Activated CD4-positive, alpha-beta T cell treated with anti-CD3 and anti-CD28 coated beads, Interleukin-2, Interleukin-6, amounts not matched to agents 100 ng/mL and 50 ng/mL, durations not matched to agents 16 hours and 8 hours (primary cell): ENCODE results near the gene SIAH3.
"Not testable (repeated sequence)": the region's sequence is repeated elsewhere in the genome, so short reads cannot be mapped to it uniquely, and the experiment has no call there.

ENCODE experiments used
- DNase-seq: peaks from one replicate; pipeline ENCODE4 v3.0.0-alpha.2; 2020

SIAH3 gene

GRCh38 chr13:45779901-45780300 lies 71.7 kb downstream of the SIAH3 start:
- DNase-seq = no peak

GRCh38 chr13:45778882-45779281 lies 72.7 kb downstream of the SIAH3 start:
- no peak for DNase-seq

- no peak for DNase-seq
These were observed 74.8 kb downstream of the SIAH3 start for GRCh38 chr13:45776748-45777147.

- no peak for DNase-seq
These were observed 76.1 kb downstream of the SIAH3 start for GRCh38 chr13:45775401-45775963.

GRCh38 chr13:45773944-45774343 lies 77.6 kb downstream of the SIAH3 start:
- no peak for DNase-seq

- DNase-seq = no peak
These were observed 78.3 kb downstream of the SIAH3 start for GRCh38 chr13:45773236-45773635.

- no peak for DNase-seq
These were observed 80.7 kb downstream of the SIAH3 start for GRCh38 chr13:45770886-45771285.

- DNase-seq = no peak
These were observed 82.7 kb downstream of the SIAH3 start for GRCh38 chr13:45768656-45769479.

GRCh38 chr13:45765464-45765863 lies 86.1 kb downstream of the SIAH3 start:
- no peak for DNase-seq

- DNase-seq = no peak
These were observed 88.1 kb downstream of the SIAH3 start for GRCh38 chr13:45763419-45763818.

- not testable (repeated sequence) for DNase-seq
These were observed 94.0 kb downstream of the SIAH3 start for GRCh38 chr13:45757589-45757988.

- DNase-seq = not testable (repeated sequence)
These were observed 95.1 kb downstream of the SIAH3 start for GRCh38 chr13:45756498-45756897.

- DNase-seq = no peak
These were observed 99.0 kb downstream of the SIAH3 start for GRCh38 chr13:45752510-45752909.

- DNase-seq = no peak
These were observed 99.7 kb downstream of the SIAH3 start for GRCh38 chr13:45751885-45752284.

- DNase-seq = no peak
These were observed 101.0 kb downstream of the SIAH3 start for GRCh38 chr13:45750566-45750965.

- no peak for DNase-seq
These were observed 102.4 kb downstream of the SIAH3 start for GRCh38 chr13:45748941-45749759.

GRCh38 chr13:45747071-45747470 lies 104.5 kb downstream of the SIAH3 start:
- DNase-seq = no peak

GRCh38 chr13:45744979-45745378 lies 106.6 kb downstream of the SIAH3 start:
- no peak for DNase-seq

GRCh38 chr13:45742985-45743384 lies 108.6 kb downstream of the SIAH3 start:
- no peak for DNase-seq

GRCh38 chr13:45737571-45738017 lies 114.0 kb downstream of the SIAH3 start:
- DNase-seq = peak; percentile 24

GRCh38 chr13:45733361-45733760 lies 118.2 kb downstream of the SIAH3 start:
- DNase-seq = no peak

GRCh38 chr13:45732916-45733315 lies 118.6 kb downstream of the SIAH3 start:
- no peak for DNase-seq

GRCh38 chr13:45731455-45731854 lies 120.1 kb downstream of the SIAH3 start:
- DNase-seq = no peak

- DNase-seq = peak; percentile 19
These were observed 122.8 kb downstream of the SIAH3 start for GRCh38 chr13:45728759-45729158.
